PFSK-1 (cell line): Measurements from ENCODE around the gene CAPN3.

Source experiments
- FOXP2 ChIP-seq: optimal IDR thresholded peaks from 2 replicates; pipeline ENCODE3; 2011; ENCODE audit warnings: borderline replicate concordance, control low read depth, inconsistent platforms; ENCODE audit not compliant: insufficient read depth; ENCODE audit errors: extremely low read length, extremely low read depth
- POLR2AphosphoS5 ChIP-seq: IDR thresholded peaks from 2 replicates; pipeline ENCODE4 v1.6.1; 2012; ENCODE audit warnings: low read depth, mild to moderate bottlenecking, control low read depth, low read length, moderate library complexity
- REST ChIP-seq, 2 experiments: IDR thresholded peaks; 2 replicates each; pipeline versions ENCODE4 v1.6.1 to v1.8.0; 2011 to 2012; ENCODE audit warnings: low read depth in 2 of 2, low read length in 2 of 2, control low read depth in 1 of 2, inconsistent platforms in 1 of 2, mild to moderate bottlenecking in 1 of 2, moderate library complexity in 1 of 2; ENCODE audit not compliant: insufficient read depth in 1 of 2
- SIN3A ChIP-seq: IDR thresholded peaks from 2 replicates; pipeline ENCODE4 v1.6.1; 2012; ENCODE audit warnings: mild to moderate bottlenecking, low read length, moderate library complexity, borderline replicate concordance; ENCODE audit not compliant: insufficient read depth
- TAF1 ChIP-seq: IDR thresholded peaks from 2 replicates; pipeline ENCODE4 v1.6.1; 2012; ENCODE audit warnings: low read length, control low read depth, borderline replicate concordance; ENCODE audit not compliant: insufficient read depth

- TF ChIP-seq TAF1: no peak
- no peak for TF ChIP-seq REST (IDR thresholded peaks at IDR 0.05; ENCODE audit: insufficient read depth in 1 of 2, low read depth in 2 of 2, low read length in 2 of 2)
- TF ChIP-seq POLR2AphosphoS5: no peak
- no peak for TF ChIP-seq SIN3A
- no peak for TF ChIP-seq FOXP2
Observed at GRCh38 chr15:42363487-42363886, 4.2 kb downstream of the CAPN3 start.
